Hepatocyte (in vitro differentiated cells): ENCODE measurements around the gene MUC5AC. TPM values are rescaled to one million over a fixed set of nuclear protein-coding genes. Genes with fewer than 3 reads are reported as not detected.

Experiments used
- DNase-seq: peaks from one replicate; pipeline ENCODE4 v3.0.0-alpha.2; 2016; ENCODE audit warnings: low spot score
- H2AFZ ChIP-seq: fragments of 200-600 bp; sonication (generic); 2 replicates; pipeline ENCODE4 v1.6.0; 2016; ENCODE audit warnings: antibody characterized with exemption, mild to moderate bottlenecking
- H3K27ac ChIP-seq: fragments of 200-600 bp; sonication (generic); 2 replicates; pipeline ENCODE4 v1.5.1; 2016; ENCODE audit warnings: mild to moderate bottlenecking
- H3K27me3 ChIP-seq: fragments of 200-600 bp; sonication (generic); 2 replicates; pipeline ENCODE4 v1.6.1; 2016
- H3K36me3 ChIP-seq: fragments of 200-600 bp; sonication (generic); replicated peaks from 2 replicates; pipeline ENCODE4 v1.5.1; 2016; ENCODE audit warnings: low read depth; ENCODE audit not compliant: insufficient read depth
- H3K4me1 ChIP-seq: fragments of 200-600 bp; sonication (generic); 2 replicates; pipeline ENCODE4 v1.5.1; 2016; ENCODE audit warnings: mild to moderate bottlenecking, moderate library complexity; ENCODE audit not compliant: insufficient read depth
- H3K4me2 ChIP-seq: fragments of 200-600 bp; sonication (generic); 2 replicates; pipeline ENCODE4 v1.6.0; 2016
- H3K4me3 ChIP-seq: fragments of 200-600 bp; sonication (generic); 2 replicates; pipeline ENCODE4 v1.5.1; 2016; ENCODE audit warnings: mild to moderate bottlenecking
- H3K79me2 ChIP-seq: fragments of 200-600 bp; sonication (generic); 2 replicates; pipeline ENCODE4 v1.6.0; 2017; ENCODE audit warnings: mild to moderate bottlenecking
- H3K9me2 ChIP-seq: fragments of 200-600 bp; sonication (generic); replicated peaks from 2 replicates; pipeline ENCODE4 v1.6.0; 2017; ENCODE audit warnings: mild to moderate bottlenecking; ENCODE audit not compliant: insufficient read depth
- H3K9me3 ChIP-seq: fragments of 200-600 bp; sonication (generic); 2 replicates; pipeline ENCODE4 v1.5.1; 2016; ENCODE audit warnings: low read depth, mild to moderate bottlenecking
- H4K20me1 ChIP-seq: fragments of 200-600 bp; sonication (generic); 2 replicates; pipeline ENCODE4 v1.6.0; 2016; ENCODE audit warnings: mild to moderate bottlenecking; ENCODE audit not compliant: insufficient read depth, poor library complexity, severe bottlenecking
- EZH2 ChIP-seq: fragments of 200-600 bp; sonication (generic); IDR thresholded peaks from 2 replicates; pipeline ENCODE4 v1.6.1; 2016; ENCODE audit warnings: antibody characterized with exemption, mild to moderate bottlenecking, borderline replicate concordance
- EZH2phosphoT487 ChIP-seq: fragments of 200-600 bp; sonication (generic); IDR thresholded peaks from one replicate; pipeline ENCODE4 v1.6.1; 2018; ENCODE audit warnings: antibody characterized with exemption, mild to moderate bottlenecking, low read depth, moderate library complexity; ENCODE audit not compliant: unreplicated experiment, severe bottlenecking
- WGBS: methylation state at CpG from one replicate; pipeline ENCODE4 v1.1.6; 2016; ENCODE audit warnings: low lambda C conversion rate; ENCODE audit errors: missing lambda C conversion rate; 5-methylcytosine and 5-hydroxymethylcytosine counted together
- polyA plus RNA-seq: library from polyadenylated mRNA; unstranded; fragments of >200 nt; fragmentation: Nextera tagmentation; extraction: Ambion mirVana; gene quantifications from 2 replicates; pipeline ENCODE4 v1.2.1, GENCODE V29; 2016
- total RNA-seq: library from RNA; depleted of rRNA; stranded (reverse); fragments of >200 nt; gene quantifications from 2 replicates; pipeline ENCODE4 v1.2.3, GENCODE V29; 2014
- TF ChIP-seq, protein P1 (sequence below): fragments of 200-600 bp; sonication (generic); IDR thresholded peaks from 2 replicates; pipeline ENCODE4 v1.5.1; 2016; ENCODE audit warnings: antibody characterized with exemption, mild to moderate bottlenecking; ENCODE audit not compliant: poor library complexity

Gene MUC5AC
- total and polyA plus RNA-seq, 2 experiments from 2014 or later: 0.07 to 0.08 TPM

DNA sequence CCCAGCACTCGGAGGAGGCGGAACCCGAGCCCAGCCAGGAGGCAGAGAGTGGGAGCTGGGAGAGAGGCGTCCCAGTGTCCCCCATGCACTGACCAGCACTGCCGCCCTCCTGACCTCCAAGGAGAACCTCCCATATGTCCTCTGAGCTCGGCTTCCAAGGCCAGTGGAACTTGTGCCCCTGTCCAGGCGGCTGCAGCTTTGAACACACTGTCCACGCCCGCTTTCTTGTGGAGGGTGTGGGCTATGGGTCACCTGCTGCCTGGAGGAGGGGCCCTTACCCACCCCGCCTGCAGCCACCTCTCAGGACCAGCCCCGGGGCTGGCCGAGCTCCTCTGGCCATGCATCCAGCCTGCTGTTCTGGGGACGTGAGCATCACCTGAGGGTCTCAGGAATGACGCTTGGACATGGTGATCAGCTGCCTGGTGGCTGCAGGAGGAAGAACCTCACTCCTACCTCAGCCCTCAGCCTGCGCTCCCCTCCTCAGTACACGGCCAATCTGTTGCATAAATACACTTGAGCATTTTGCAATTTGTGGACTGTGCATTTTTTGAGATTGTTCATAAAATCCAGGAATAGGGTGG lies 42.9 kb downstream of the MUC5AC start:
- H3K4me2 ChIP-seq: no peak overlapping the region
- H3K9me3 ChIP-seq: no peaks in the 10 kb centered on the region
- no peaks in the 10 kb centered on the region for H3K4me1 ChIP-seq
- H3K4me3 ChIP-seq: no peak overlapping the region
- no peaks in the 10 kb centered on the region for H3K36me3 ChIP-seq
- TF ChIP-seq EZH2phosphoT487 (no peak), EZH2 (no peak)
- TF ChIP-seq, protein P1, sequence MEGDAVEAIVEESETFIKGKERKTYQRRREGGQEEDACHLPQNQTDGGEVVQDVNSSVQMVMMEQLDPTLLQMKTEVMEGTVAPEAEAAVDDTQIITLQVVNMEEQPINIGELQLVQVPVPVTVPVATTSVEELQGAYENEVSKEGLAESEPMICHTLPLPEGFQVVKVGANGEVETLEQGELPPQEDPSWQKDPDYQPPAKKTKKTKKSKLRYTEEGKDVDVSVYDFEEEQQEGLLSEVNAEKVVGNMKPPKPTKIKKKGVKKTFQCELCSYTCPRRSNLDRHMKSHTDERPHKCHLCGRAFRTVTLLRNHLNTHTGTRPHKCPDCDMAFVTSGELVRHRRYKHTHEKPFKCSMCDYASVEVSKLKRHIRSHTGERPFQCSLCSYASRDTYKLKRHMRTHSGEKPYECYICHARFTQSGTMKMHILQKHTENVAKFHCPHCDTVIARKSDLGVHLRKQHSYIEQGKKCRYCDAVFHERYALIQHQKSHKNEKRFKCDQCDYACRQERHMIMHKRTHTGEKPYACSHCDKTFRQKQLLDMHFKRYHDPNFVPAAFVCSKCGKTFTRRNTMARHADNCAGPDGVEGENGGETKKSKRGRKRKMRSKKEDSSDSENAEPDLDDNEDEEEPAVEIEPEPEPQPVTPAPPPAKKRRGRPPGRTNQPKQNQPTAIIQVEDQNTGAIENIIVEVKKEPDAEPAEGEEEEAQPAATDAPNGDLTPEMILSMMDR: no peak
- H2AFZ ChIP-seq: no peak overlapping the region
- WGBS: 83% methylated on average over 16 of the region's 16 CpGs
- no peaks in the 10 kb centered on the region for H3K27me3 ChIP-seq
- no peaks in the 10 kb centered on the region for H3K9me2 ChIP-seq
- H4K20me1 ChIP-seq: no peaks in the 10 kb centered on the region
- no peak overlapping the region for H3K27ac ChIP-seq
- DNase-seq: no peak
- no peaks in the 10 kb centered on the region for H3K79me2 ChIP-seq

DNA sequence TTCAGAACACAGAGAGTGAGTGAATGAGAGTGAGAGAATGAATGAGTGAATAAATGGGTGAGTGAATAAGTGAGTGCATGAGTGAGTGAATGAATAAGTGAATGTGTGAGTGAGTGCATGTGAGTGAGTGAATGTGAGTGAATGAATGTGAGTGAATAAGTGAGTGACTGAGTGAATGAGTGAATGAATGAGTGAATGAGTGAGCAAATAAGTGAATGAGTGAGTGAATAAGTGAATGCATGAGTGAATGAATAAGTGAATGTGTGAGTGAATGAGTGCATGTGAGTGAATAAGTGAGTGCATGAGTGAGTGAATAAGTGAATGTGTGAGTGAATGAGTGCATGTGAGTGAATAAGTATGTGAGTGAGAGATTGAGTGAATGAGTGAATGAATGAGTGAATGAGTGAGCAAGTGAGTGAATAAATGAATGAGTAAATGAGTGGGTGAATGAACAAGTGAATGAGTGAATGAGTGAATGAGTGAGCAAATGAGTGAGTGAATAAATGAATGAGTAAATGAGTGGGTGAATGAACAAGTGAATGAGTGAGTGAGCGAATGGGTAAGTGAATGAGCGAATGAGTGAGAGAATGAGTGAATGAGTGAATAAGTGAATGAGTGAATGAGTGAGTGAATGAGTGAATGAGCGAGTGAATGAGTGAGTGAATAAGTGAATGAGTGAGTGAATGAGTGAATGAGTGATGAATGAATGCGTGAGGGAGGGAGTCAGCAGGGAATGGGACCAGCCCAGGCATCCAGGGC lies 43.8 kb downstream of the MUC5AC start:
- Histone ChIP-seq H3K27ac (no peak overlapping the region), H3K4me1 (no peaks in the 10 kb centered on the region), H3K4me2 (no peak overlapping the region), H3K4me3 (no peak overlapping the region), H3K36me3 (no peaks in the 10 kb centered on the region), H2AFZ (no peak overlapping the region), H3K79me2 (no peaks in the 10 kb centered on the region), H3K9me2 (no peaks in the 10 kb centered on the region), H4K20me1 (no peaks in the 10 kb centered on the region), H3K27me3 (no peaks in the 10 kb centered on the region), H3K9me3 (no peaks in the 10 kb centered on the region)
- no peak for TF ChIP-seq EZH2phosphoT487
- TF ChIP-seq, protein P1: no peak
- no peak for TF ChIP-seq EZH2
- no peak for DNase-seq
- 94% methylated on average over 4 of the region's 4 CpGs for WGBS

DNA sequence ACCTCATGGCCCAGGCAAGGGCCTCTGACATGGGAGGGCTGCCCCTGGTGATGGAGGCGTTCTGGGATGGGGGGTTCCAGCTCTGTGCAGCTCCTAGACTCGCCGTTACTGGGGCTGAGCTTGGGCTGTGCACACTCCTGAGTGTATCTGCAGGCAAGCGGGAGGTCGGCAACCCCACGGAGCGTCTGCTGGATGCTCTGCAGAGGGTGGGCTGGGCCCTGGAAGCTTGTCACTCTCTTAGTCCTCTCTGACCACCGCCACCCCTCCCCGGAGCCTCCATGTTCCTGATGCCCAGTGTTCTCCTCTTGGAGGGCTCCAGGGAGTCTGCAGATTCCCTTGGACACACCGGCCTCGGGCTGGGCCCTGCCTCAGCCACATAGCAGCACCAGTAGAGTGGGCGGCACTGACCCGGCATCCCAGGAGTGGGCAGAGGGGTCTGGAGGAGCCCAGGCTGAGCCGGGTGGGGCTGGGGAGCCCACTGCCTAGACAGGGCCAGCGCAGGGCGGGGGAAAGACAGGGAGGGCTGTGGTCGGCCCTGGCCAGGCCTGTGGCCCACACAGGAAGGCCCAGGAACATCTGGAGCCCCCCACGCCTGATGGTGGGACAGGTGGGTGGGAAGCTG lies 44.5 kb downstream of the MUC5AC start:
- Histone ChIP-seq H3K36me3 (no peaks in the 10 kb centered on the region), H3K4me3 (no peak overlapping the region), H2AFZ (no peak overlapping the region), H3K9me2 (no peaks in the 10 kb centered on the region), H3K4me2 (no peak overlapping the region), H3K9me3 (no peaks in the 10 kb centered on the region), H4K20me1 (no peaks in the 10 kb centered on the region), H3K27me3 (no peaks in the 10 kb centered on the region), H3K27ac (no peak overlapping the region), H3K4me1 (no peaks in the 10 kb centered on the region), H3K79me2 (no peaks in the 10 kb centered on the region)
- DNase-seq: no peak
- no peak for TF ChIP-seq EZH2
- TF ChIP-seq, protein P1: no peak
- no peak for TF ChIP-seq EZH2phosphoT487
- WGBS: 75% methylated on average over 17 of the region's 18 CpGs
